K562 (cell line): ENCODE data around the gene RNF227. TPM values are rescaled to one million over a fixed set of nuclear protein-coding genes. Genes with fewer than 3 reads are reported as not detected.

Source experiments
- ATAC-seq: fragments of 200-7000 bp; cut with Tn5 transposase; 3 replicates; pipeline ENCODE4 v1.9.1; 2020; ENCODE audit warnings: moderate library complexity
- BruUV-seq: library from RNA; stranded (reverse); fragments of 400-500 nt; replicated peaks from 2 replicates; lab custom pipeline; 2021; lab: Mats Ljungman, UMichigan
- CTCF ChIA-PET: fragments of 300-600 bp; formaldehyde crosslinking; extraction: SDS; loops from one replicate; lab custom pipeline; 2021; ENCODE audit warnings: low intra/inter-chr PET ratio; lab: Yijun Ruan, JAX
- POLR2A ChIA-PET: fragments of 300-600, 350-650 bp; sonication (Branson Sonifier 250); formaldehyde crosslinking; extraction: SDS; loops from one replicate; lab custom pipeline; 2021; ENCODE audit warnings: antibody characterized with exemption, inconsistent platforms; lab: Yijun Ruan, JAX
- DNase-seq, 4 experiments: peaks; one replicate each; pipeline versions ENCODE4 v3.0.0 to v3.0.0-alpha.2; 2011 to 2018; ENCODE audit warnings: low spot score in 3 of 4, mixed read lengths in 3 of 4; ENCODE audit errors: extremely low read depth in 1 of 4
- FAIRE-seq: peaks from 2 replicates; lab custom pipeline; 2011; peaks lifted over from hg19 to GRCh38; lab: Jason Lieb, UNC
- H2AFZ ChIP-seq: 2 replicates; pipeline ENCODE4 v1.6.0; 2011; ENCODE audit warnings: low read depth, low read length, control low read depth, inconsistent platforms
- H3K27ac ChIP-seq: fragments of 200-600 bp; 3 replicates; pipeline ENCODE4 v1.8.0; 2011; ENCODE audit warnings: low read depth, mild to moderate bottlenecking, control low read depth, inconsistent platforms, low read length, moderate library complexity, mixed read lengths; ENCODE audit errors: extremely low read depth
- H3K27me3 ChIP-seq, 2 experiments: fragments of 300-600 bp in 1 of 2; 2 replicates in 1 of 2; 3 replicates in 1 of 2; pipeline versions ENCODE4 v1.6.0 to v1.8.0; 2011; ENCODE audit warnings: inconsistent platforms in 2 of 2, low read length in 2 of 2, mild to moderate bottlenecking in 1 of 2, mixed read lengths in 1 of 2, moderate library complexity in 1 of 2; ENCODE audit not compliant: control insufficient read depth in 2 of 2, insufficient read depth in 2 of 2
- H3K36me3 ChIP-seq: fragments of 300-600 bp; 3 replicates; pipeline ENCODE4 v1.8.0; 2011; ENCODE audit warnings: mild to moderate bottlenecking, low read length, inconsistent platforms; ENCODE audit not compliant: control insufficient read depth, insufficient read depth
- H3K4me1 ChIP-seq, 2 experiments: fragments of 200-600 bp in 1 of 2; replicated peaks in 1 of 2; 2 replicates in 1 of 2; 3 replicates in 1 of 2; pipeline versions ENCODE4 v1.5.1 to v1.8.0; 2011; ENCODE audit warnings: inconsistent platforms in 2 of 2, low read length in 2 of 2, mild to moderate bottlenecking in 1 of 2, mixed read lengths in 1 of 2, moderate library complexity in 1 of 2; ENCODE audit not compliant: control insufficient read depth in 2 of 2, insufficient read depth in 2 of 2
- H3K4me2 ChIP-seq: 2 replicates; pipeline ENCODE4 v1.6.1; 2011; ENCODE audit warnings: low read length, control low read depth, inconsistent platforms, mixed read lengths; ENCODE audit not compliant: insufficient read depth
- H3K4me3 ChIP-seq: fragments of 200-600 bp; sonication (generic), shearing (Covaris generic); 2 replicates; pipeline ENCODE4 v1.5.1; 2016; ENCODE audit warnings: control low read depth, inconsistent platforms
- H3K79me2 ChIP-seq: fragments of 200-600 bp; 3 replicates; pipeline ENCODE4 v1.8.0; 2011; ENCODE audit warnings: low read length, inconsistent platforms; ENCODE audit not compliant: control insufficient read depth, insufficient read depth
- H3K9ac ChIP-seq, 2 experiments: 2 replicates each; pipeline versions ENCODE4 v1.6.0 to v1.6.1; 2011; ENCODE audit warnings: low read depth in 2 of 2, low read length in 2 of 2, control low read depth in 1 of 2, inconsistent platforms in 1 of 2, mild to moderate bottlenecking in 1 of 2, mixed read lengths in 1 of 2; ENCODE audit not compliant: insufficient read depth in 1 of 2
- H3K9me1 ChIP-seq: one replicate; pipeline ENCODE4 v1.6.0; 2011; ENCODE audit warnings: inconsistent platforms, mild to moderate bottlenecking, low read length, moderate library complexity; ENCODE audit not compliant: control insufficient read depth, insufficient read depth
- H3K9me3 ChIP-seq: replicated peaks from 2 replicates; pipeline ENCODE4 v1.5.1; 2011; ENCODE audit warnings: low read depth, low read length, inconsistent platforms; ENCODE audit not compliant: control insufficient read depth, insufficient read depth
- H4K20me1 ChIP-seq: replicated peaks from 2 replicates; pipeline ENCODE4 v1.6.1; 2011; ENCODE audit warnings: low read length, inconsistent platforms, mixed read lengths; ENCODE audit not compliant: control insufficient read depth, insufficient read depth
- DACH1 ChIP-seq: fragments of 450-650 bp; IDR thresholded peaks from 2 replicates; pipeline ENCODE4 v1.6.1; 2018; ENCODE audit not compliant: partially characterized antibody
- ETV5 ChIP-seq: sonication (generic); formaldehyde crosslinking; IDR thresholded peaks from 2 replicates; pipeline ENCODE4 v1.4.0; 2020; ENCODE audit warnings: low read depth, mild to moderate bottlenecking, missing genetic modification reagents
- FUS ChIP-seq: fragments of 200-400 bp; formaldehyde crosslinking; optimal IDR thresholded peaks from 2 replicates; pipeline ENCODE3; 2017; ENCODE audit warnings: low read depth, low read length
- MEIS2 ChIP-seq: fragments of 450-650 bp; IDR thresholded peaks from 2 replicates; pipeline ENCODE4 v1.6.1; 2014; ENCODE audit warnings: mild to moderate bottlenecking; ENCODE audit not compliant: partially characterized antibody
- NCOA4 ChIP-seq: fragments of 450-650 bp; IDR thresholded peaks from 2 replicates; pipeline ENCODE4 v1.6.1; 2018; ENCODE audit warnings: mild to moderate bottlenecking; ENCODE audit not compliant: partially characterized antibody
- NFE2 ChIP-seq: IDR thresholded peaks from 2 replicates; pipeline ENCODE4 v1.6.1; 2014; ENCODE audit warnings: antibody characterized with exemption, low read depth
- WGBS: fragments of 100-300 bp; shearing (Covaris generic); methylation state at CpG from one replicate; pipeline ENCODE4 v1.1.6; 2016; ENCODE audit warnings: low coverage, mixed read lengths; ENCODE audit not compliant: insufficient coverage; ENCODE audit errors: missing lambda C conversion rate; 5-methylcytosine and 5-hydroxymethylcytosine counted together
- in situ Hi-C: fragments of 300-500 bp; cut with MboI; formaldehyde crosslinking; loops from 4 replicates; pipeline ENCODE4 v1.15.0; 2018; ENCODE audit warnings: inconsistent platforms, mixed read lengths
- intact Hi-C: fragments of 100-400 bp; cut with micrococcal nuclease; formaldehyde crosslinking; loops from 2 replicates; pipeline ENCODE4 v1.14.2; 2022
- polyA plus RNA-seq, 8 experiments: library from polyadenylated mRNA; depleted of rRNA in 4 of 8; stranded (reverse) in 5 of 8; unstranded in 3 of 8; fragments of >200 nt; fragmentation: Nextera tagmentation in 2 of 8; fragmentation: Illumina TruSeq in 1 of 8; extraction: Ambion mirVana in 2 of 8; extraction: Trizol in 1 of 8; gene quantifications; 2 replicates each; pipeline versions ENCODE4 v1.2.1 to v1.2.3, GENCODE V29; 2011 to 2014; ENCODE audit warnings: inconsistent platforms in 1 of 8, missing spikeins in 1 of 8
- total RNA-seq, 7 experiments: library from RNA; depleted of rRNA in 6 of 7; stranded (reverse); fragments of >200 nt in 6 of 7; fragmentation: Illumina TruSeq in 2 of 7; extraction: Trizol in 2 of 7; gene quantifications; 2 replicates each; pipeline versions ENCODE4 v1.2.1 to v1.2.3, GENCODE V29; 2011 to 2021; ENCODE audit warnings: low replicate concordance in 1 of 7
- TF ChIP-seq, protein P1 (sequence below): sonication (generic); formaldehyde crosslinking; IDR thresholded peaks from 2 replicates; pipeline ENCODE4 v1.9.0; 2022; ENCODE audit warnings: mild to moderate bottlenecking, missing genetic modification reagents
- TF ChIP-seq, protein P2 (sequence below): fragments of 200-600 bp; sonication (generic); IDR thresholded peaks from one replicate; pipeline ENCODE4 v1.6.1; 2012; ENCODE audit warnings: mild to moderate bottlenecking, low read depth, low read length, inconsistent platforms
- TF ChIP-seq, protein P3 (sequence below), 3 experiments: IDR thresholded peaks in 2 of 3; conservative IDR thresholded peaks in 1 of 3; 2 replicates each; pipeline ENCODE4 v1.5.1; 2011 to 2012; ENCODE audit warnings: low read length in 3 of 3, mild to moderate bottlenecking in 3 of 3, control low read depth in 2 of 3, improper control_type of control experiment in 1 of 3, inconsistent platforms in 1 of 3, low read depth in 1 of 3, mixed read lengths in 1 of 3, moderate library complexity in 1 of 3; ENCODE audit not compliant: insufficient read depth in 2 of 3

Gene RNF227
- total and polyA plus RNA-seq, 9 of the 15 experiments (the other 6 are each of a cell fraction or from before 2014, with no cell fraction given) = 1.1 to 6.7 (median 2.3) TPM

DNA sequence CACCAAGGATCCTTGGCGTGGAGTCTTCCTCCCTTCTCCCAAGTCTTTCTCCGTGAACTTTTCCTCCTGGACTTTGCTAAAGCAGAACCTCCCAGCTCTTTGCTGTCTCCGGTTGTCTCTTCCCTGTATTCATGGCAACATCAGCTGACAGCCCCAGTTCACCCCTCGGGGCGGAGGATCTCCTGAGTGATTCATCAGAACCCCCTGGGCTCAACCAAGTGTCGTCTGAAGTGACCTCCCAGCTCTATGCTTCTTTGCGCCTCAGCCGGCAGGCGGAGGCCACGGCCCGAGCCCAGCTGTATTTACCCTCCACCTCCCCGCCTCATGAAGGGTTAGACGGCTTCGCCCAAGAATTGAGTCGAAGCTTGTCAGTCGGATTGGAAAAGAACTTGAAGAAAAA lies 16.9 kb upstream of the RNF227 start:
- no peaks in the 10 kb centered on the region for H3K9me1 ChIP-seq
- H3K79me2 ChIP-seq = peaks cover 38% of the 10 kb centered on the region
- H4K20me1 ChIP-seq = no peaks in the 10 kb centered on the region; the same call in 1 of the 2 replicates
- BruUV-seq = no TSS peak
- H3K4me1 ChIP-seq = peaks cover 10 to 12% of the 10 kb centered on the region in 2 experiments; a peak in 3 of 5 replicates
- H3K27ac ChIP-seq = peak overlapping the region; percentile 100
- peak; percentile 81 for FAIRE-seq
- peak overlapping the region; percentile 100 for H3K4me2 ChIP-seq
- WGBS = 0% methylated on average over 16 of the region's 16 CpGs
- no peaks in the 10 kb centered on the region for H3K27me3 ChIP-seq
- ATAC-seq = peak; percentile 86
- in situ Hi-C loops = no loop called here
- ChIA-PET POLR2A (interaction anchor here (0.6 to 2.6 kb wide), 10 partner anchors 8 to 1218 kb away, joined by 3 to 14 read pairs (median 3); partner anchors contain the start of gene RNF227), CTCF (no interaction called here)
- H3K36me3 ChIP-seq = peaks cover 35% of the 10 kb centered on the region; the same call in 2 of the 3 replicates
- peak overlapping the region; percentile 92 to 99 for H3K9ac ChIP-seq
- peak overlapping the region; percentile 95; the same call in 1 of the 2 replicates for H2AFZ ChIP-seq
- H3K9me3 ChIP-seq = no peaks in the 10 kb centered on the region
- intact Hi-C loops = no loop called here
- peak; percentile 66 to 83 (median 76) for DNase-seq
- H3K4me3 ChIP-seq = peak overlapping the region; percentile 87
- TF ChIP-seq, protein P1, sequence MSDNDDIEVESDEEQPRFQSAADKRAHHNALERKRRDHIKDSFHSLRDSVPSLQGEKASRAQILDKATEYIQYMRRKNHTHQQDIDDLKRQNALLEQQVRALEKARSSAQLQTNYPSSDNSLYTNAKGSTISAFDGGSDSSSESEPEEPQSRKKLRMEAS (CRISPR knock-in tag) = peak; percentile 46; the same call in 1 of the 2 replicates
- TF ChIP-seq DACH1 (peak; percentile 69), FUS (no peak), NCOA4 (no peak), MEIS2 (peak; percentile 33), ETV5 (CRISPR knock-in tag) (no peak), NFE2 (peak; percentile 29)
- TF ChIP-seq, protein P2, sequence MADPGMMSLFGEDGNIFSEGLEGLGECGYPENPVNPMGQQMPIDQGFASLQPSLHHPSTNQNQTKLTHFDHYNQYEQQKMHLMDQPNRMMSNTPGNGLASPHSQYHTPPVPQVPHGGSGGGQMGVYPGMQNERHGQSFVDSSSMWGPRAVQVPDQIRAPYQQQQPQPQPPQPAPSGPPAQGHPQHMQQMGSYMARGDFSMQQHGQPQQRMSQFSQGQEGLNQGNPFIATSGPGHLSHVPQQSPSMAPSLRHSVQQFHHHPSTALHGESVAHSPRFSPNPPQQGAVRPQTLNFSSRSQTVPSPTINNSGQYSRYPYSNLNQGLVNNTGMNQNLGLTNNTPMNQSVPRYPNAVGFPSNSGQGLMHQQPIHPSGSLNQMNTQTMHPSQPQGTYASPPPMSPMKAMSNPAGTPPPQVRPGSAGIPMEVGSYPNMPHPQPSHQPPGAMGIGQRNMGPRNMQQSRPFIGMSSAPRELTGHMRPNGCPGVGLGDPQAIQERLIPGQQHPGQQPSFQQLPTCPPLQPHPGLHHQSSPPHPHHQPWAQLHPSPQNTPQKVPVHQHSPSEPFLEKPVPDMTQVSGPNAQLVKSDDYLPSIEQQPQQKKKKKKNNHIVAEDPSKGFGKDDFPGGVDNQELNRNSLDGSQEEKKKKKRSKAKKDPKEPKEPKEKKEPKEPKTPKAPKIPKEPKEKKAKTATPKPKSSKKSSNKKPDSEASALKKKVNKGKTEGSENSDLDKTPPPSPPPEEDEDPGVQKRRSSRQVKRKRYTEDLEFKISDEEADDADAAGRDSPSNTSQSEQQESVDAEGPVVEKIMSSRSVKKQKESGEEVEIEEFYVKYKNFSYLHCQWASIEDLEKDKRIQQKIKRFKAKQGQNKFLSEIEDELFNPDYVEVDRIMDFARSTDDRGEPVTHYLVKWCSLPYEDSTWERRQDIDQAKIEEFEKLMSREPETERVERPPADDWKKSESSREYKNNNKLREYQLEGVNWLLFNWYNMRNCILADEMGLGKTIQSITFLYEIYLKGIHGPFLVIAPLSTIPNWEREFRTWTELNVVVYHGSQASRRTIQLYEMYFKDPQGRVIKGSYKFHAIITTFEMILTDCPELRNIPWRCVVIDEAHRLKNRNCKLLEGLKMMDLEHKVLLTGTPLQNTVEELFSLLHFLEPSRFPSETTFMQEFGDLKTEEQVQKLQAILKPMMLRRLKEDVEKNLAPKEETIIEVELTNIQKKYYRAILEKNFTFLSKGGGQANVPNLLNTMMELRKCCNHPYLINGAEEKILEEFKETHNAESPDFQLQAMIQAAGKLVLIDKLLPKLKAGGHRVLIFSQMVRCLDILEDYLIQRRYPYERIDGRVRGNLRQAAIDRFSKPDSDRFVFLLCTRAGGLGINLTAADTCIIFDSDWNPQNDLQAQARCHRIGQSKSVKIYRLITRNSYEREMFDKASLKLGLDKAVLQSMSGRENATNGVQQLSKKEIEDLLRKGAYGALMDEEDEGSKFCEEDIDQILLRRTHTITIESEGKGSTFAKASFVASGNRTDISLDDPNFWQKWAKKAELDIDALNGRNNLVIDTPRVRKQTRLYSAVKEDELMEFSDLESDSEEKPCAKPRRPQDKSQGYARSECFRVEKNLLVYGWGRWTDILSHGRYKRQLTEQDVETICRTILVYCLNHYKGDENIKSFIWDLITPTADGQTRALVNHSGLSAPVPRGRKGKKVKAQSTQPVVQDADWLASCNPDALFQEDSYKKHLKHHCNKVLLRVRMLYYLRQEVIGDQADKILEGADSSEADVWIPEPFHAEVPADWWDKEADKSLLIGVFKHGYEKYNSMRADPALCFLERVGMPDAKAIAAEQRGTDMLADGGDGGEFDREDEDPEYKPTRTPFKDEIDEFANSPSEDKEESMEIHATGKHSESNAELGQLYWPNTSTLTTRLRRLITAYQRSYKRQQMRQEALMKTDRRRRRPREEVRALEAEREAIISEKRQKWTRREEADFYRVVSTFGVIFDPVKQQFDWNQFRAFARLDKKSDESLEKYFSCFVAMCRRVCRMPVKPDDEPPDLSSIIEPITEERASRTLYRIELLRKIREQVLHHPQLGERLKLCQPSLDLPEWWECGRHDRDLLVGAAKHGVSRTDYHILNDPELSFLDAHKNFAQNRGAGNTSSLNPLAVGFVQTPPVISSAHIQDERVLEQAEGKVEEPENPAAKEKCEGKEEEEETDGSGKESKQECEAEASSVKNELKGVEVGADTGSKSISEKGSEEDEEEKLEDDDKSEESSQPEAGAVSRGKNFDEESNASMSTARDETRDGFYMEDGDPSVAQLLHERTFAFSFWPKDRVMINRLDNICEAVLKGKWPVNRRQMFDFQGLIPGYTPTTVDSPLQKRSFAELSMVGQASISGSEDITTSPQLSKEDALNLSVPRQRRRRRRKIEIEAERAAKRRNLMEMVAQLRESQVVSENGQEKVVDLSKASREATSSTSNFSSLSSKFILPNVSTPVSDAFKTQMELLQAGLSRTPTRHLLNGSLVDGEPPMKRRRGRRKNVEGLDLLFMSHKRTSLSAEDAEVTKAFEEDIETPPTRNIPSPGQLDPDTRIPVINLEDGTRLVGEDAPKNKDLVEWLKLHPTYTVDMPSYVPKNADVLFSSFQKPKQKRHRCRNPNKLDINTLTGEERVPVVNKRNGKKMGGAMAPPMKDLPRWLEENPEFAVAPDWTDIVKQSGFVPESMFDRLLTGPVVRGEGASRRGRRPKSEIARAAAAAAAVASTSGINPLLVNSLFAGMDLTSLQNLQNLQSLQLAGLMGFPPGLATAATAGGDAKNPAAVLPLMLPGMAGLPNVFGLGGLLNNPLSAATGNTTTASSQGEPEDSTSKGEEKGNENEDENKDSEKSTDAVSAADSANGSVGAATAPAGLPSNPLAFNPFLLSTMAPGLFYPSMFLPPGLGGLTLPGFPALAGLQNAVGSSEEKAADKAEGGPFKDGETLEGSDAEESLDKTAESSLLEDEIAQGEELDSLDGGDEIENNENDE = no peak
- TF ChIP-seq, protein P3, sequence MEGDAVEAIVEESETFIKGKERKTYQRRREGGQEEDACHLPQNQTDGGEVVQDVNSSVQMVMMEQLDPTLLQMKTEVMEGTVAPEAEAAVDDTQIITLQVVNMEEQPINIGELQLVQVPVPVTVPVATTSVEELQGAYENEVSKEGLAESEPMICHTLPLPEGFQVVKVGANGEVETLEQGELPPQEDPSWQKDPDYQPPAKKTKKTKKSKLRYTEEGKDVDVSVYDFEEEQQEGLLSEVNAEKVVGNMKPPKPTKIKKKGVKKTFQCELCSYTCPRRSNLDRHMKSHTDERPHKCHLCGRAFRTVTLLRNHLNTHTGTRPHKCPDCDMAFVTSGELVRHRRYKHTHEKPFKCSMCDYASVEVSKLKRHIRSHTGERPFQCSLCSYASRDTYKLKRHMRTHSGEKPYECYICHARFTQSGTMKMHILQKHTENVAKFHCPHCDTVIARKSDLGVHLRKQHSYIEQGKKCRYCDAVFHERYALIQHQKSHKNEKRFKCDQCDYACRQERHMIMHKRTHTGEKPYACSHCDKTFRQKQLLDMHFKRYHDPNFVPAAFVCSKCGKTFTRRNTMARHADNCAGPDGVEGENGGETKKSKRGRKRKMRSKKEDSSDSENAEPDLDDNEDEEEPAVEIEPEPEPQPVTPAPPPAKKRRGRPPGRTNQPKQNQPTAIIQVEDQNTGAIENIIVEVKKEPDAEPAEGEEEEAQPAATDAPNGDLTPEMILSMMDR (IDR thresholded peaks at IDR 0.05 in 2 of 3, conservative IDR thresholded peaks at IDR 0.05 in 1 of 3; ENCODE audit: insufficient read depth in 2 of 3, low read depth in 1 of 3, low read length in 3 of 3) = peak; percentile 32 to 49 (median 43); a peak in 5 of 6 replicates
